ENCODE data around the gene DDAH1. TPM values are rescaled to one million over a fixed set of nuclear protein-coding genes. Genes with fewer than 3 reads are reported as not detected.

DDAH1 gene
- total and polyA plus RNA-seq, 7 donors, result 11.5 to 43.2 (median 25.2) TPM

- H3K4me1 ChIP-seq, result peaks cover 0 to 25% (median 17%) of the 10 kb centered on the region in 4 donors
- intact Hi-C loops (cut with DNase I), result loop anchor here (10.0 kb wide), 1 partner anchor 87 kb away; no protein-coding TSS in a partner anchor
- no peak overlapping the region for H3K4me3 ChIP-seq
- H3K27me3 ChIP-seq, result no peaks in the 10 kb centered on the region
- H3K9me3 ChIP-seq, result no peaks in the 10 kb centered on the region
- DNase-seq, result no peak
- TF ChIP-seq CTCF (IDR thresholded peaks at IDR 0.05), result no peak
- TF ChIP-seq POLR2AphosphoS5 (IDR thresholded peaks at IDR 0.05), result no peak
- no peak for TF ChIP-seq EP300 (IDR thresholded peaks at IDR 0.05)
- TF ChIP-seq POLR2A (IDR thresholded peaks at IDR 0.05), result no peak
- 96 to 97% methylated on average over 1 of the region's 1 CpG for WGBS, 2 donors
- peaks cover 0 to 3% (median 0%) of the 10 kb centered on the region in 4 donors for H3K36me3 ChIP-seq
- H3K27ac ChIP-seq, result no peak overlapping the region
Measured at GRCh38 chr1:85318217-85318616, 146.7 kb downstream of the DDAH1 start.

- H3K9me3 ChIP-seq, result no peaks in the 10 kb centered on the region
- intact Hi-C loops (cut with DNase I), result loop anchor here (10.0 kb wide), 1 partner anchor 87 kb away; no protein-coding TSS in a partner anchor
- H3K4me3 ChIP-seq, result no peak overlapping the region
- no peak for DNase-seq
- 77 to 80% methylated on average over 5 of the region's 5 CpGs for WGBS, 2 donors
- no peak overlapping the region for H3K27ac ChIP-seq
- peaks cover 0 to 25% (median 17%) of the 10 kb centered on the region in 4 donors for H3K4me1 ChIP-seq
- peaks cover 0 to 3% (median 0%) of the 10 kb centered on the region in 4 donors for H3K36me3 ChIP-seq
- H3K27me3 ChIP-seq, result no peaks in the 10 kb centered on the region
- TF ChIP-seq POLR2AphosphoS5 (IDR thresholded peaks at IDR 0.05), result no peak
- no peak for TF ChIP-seq POLR2A (IDR thresholded peaks at IDR 0.05)
- no peak for TF ChIP-seq CTCF (IDR thresholded peaks at IDR 0.05)
- TF ChIP-seq EP300 (IDR thresholded peaks at IDR 0.05), result no peak
Measured at GRCh38 chr1:85317560-85317959, 147.4 kb downstream of the DDAH1 start.

GRCh38 chr1:85316321-85316720, 148.6 kb downstream of the DDAH1 start:
- no peak overlapping the region for H3K4me3 ChIP-seq
- TF ChIP-seq POLR2AphosphoS5 (IDR thresholded peaks at IDR 0.05), result no peak
- TF ChIP-seq POLR2A (IDR thresholded peaks at IDR 0.05), result no peak
- no peak for TF ChIP-seq EP300 (IDR thresholded peaks at IDR 0.05)
- TF ChIP-seq CTCF (IDR thresholded peaks at IDR 0.05), result no peak
- H3K36me3 ChIP-seq, result peaks cover 0 to 3% (median 0%) of the 10 kb centered on the region in 4 donors
- DNase-seq, result no peak
- intact Hi-C loops (cut with DNase I), result loop anchor here (10.0 kb wide), 1 partner anchor 88 kb away; no protein-coding TSS in a partner anchor
- H3K27ac ChIP-seq, result no peak overlapping the region
- H3K4me1 ChIP-seq, result peaks cover 0 to 25% (median 17%) of the 10 kb centered on the region in 4 donors
- no peaks in the 10 kb centered on the region for H3K27me3 ChIP-seq
- 95 to 97% methylated on average over 2 of the region's 2 CpGs for WGBS, 2 donors
- H3K9me3 ChIP-seq, result no peaks in the 10 kb centered on the region

GRCh38 chr1:85315789-85316188, 149.2 kb downstream of the DDAH1 start:
- Histone ChIP-seq H3K27me3 (no peaks in the 10 kb centered on the region), H3K9me3 (no peaks in the 10 kb centered on the region), H3K4me1 (peaks cover 0 to 25% (median 17%) of the 10 kb centered on the region in 4 donors), H3K36me3 (peaks cover 0 to 3% (median 0%) of the 10 kb centered on the region in 4 donors), H3K27ac (no peak overlapping the region), H3K4me3 (no peak overlapping the region)
- TF ChIP-seq POLR2A (IDR thresholded peaks at IDR 0.05) (no peak), POLR2AphosphoS5 (IDR thresholded peaks at IDR 0.05) (no peak), CTCF (IDR thresholded peaks at IDR 0.05) (no peak), EP300 (IDR thresholded peaks at IDR 0.05) (no peak)
- DNase-seq, result no peak
- intact Hi-C loops (cut with DNase I), result loop anchor here (10.0 kb wide), 1 partner anchor 89 kb away; no protein-coding TSS in a partner anchor
- WGBS, 2 donors, result 87 to 88% methylated on average over 8 of the region's 8 CpGs

GRCh38 chr1:85314726-85315125, 150.2 kb downstream of the DDAH1 start:
- Histone ChIP-seq H3K9me3 (no peaks in the 10 kb centered on the region), H3K4me1 (peaks cover 0 to 22% (median 16%) of the 10 kb centered on the region in 4 donors), H3K4me3 (no peak overlapping the region), H3K27ac (peak overlapping the region in 3 of 4 donors; percentile 34 to 73 (median 56)), H3K27me3 (no peaks in the 10 kb centered on the region), H3K36me3 (peaks cover 0 to under 1% (median 0%) of the 10 kb centered on the region in 4 donors)
- intact Hi-C loops (cut with DNase I), result loop anchor here (10.0 kb wide), 1 partner anchor 90 kb away; no protein-coding TSS in a partner anchor
- no peak for TF ChIP-seq POLR2A (IDR thresholded peaks at IDR 0.05)
- TF ChIP-seq CTCF (IDR thresholded peaks at IDR 0.05), result no peak
- no peak for TF ChIP-seq POLR2AphosphoS5 (IDR thresholded peaks at IDR 0.05)
- TF ChIP-seq EP300 (IDR thresholded peaks at IDR 0.05), result no peak
- no peak for DNase-seq

All from sigmoid colon (tissue), 7 donors.